Subcutaneous adipose tissue (tissue), 4 donors: ENCODE data around the gene CLTB. TPM values are rescaled to one million over a fixed set of nuclear protein-coding genes. Genes with fewer than 3 reads are reported as not detected.

Experiments
- total RNA-seq, 4 donors: library from RNA; depleted of rRNA; stranded (reverse); fragments of >200 nt; gene quantifications; one replicate each; pipeline ENCODE4 v1.1.0, GENCODE V29; 2016
- TF ChIP-seq, protein P1 (sequence below): fragments of 450-650 bp; IDR thresholded peaks from one replicate; pipeline ENCODE4 v1.5.1; 2016; ENCODE audit warnings: low read depth, mild to moderate bottlenecking, control low read depth, antibody characterized with exemption, moderate library complexity

The CLTB gene
- total RNA-seq, 4 donors from 2014 or later, result 80.4 to 144 (median 99.5) TPM

DNA sequence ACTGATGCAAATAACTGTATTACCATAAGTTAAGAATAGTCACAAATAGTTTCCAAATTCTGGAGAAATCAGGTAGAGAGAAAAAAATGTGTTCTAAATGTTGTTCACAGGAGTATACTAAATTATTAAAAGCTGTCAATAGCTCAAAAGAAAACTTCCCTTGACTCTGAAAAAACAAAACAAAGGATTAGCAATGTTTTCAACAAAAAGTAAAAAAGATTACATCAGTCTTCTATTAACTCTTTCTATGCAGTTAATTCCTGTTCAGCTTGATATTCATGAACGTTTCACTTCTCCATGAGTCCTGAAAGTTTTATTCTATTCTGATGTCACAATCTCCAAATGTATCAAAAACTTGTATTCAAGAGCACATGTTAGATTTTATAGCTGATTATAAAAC is 9.5 kb upstream of the CLTB start:
- TF ChIP-seq, protein P1, sequence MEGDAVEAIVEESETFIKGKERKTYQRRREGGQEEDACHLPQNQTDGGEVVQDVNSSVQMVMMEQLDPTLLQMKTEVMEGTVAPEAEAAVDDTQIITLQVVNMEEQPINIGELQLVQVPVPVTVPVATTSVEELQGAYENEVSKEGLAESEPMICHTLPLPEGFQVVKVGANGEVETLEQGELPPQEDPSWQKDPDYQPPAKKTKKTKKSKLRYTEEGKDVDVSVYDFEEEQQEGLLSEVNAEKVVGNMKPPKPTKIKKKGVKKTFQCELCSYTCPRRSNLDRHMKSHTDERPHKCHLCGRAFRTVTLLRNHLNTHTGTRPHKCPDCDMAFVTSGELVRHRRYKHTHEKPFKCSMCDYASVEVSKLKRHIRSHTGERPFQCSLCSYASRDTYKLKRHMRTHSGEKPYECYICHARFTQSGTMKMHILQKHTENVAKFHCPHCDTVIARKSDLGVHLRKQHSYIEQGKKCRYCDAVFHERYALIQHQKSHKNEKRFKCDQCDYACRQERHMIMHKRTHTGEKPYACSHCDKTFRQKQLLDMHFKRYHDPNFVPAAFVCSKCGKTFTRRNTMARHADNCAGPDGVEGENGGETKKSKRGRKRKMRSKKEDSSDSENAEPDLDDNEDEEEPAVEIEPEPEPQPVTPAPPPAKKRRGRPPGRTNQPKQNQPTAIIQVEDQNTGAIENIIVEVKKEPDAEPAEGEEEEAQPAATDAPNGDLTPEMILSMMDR, result no peak

DNA sequence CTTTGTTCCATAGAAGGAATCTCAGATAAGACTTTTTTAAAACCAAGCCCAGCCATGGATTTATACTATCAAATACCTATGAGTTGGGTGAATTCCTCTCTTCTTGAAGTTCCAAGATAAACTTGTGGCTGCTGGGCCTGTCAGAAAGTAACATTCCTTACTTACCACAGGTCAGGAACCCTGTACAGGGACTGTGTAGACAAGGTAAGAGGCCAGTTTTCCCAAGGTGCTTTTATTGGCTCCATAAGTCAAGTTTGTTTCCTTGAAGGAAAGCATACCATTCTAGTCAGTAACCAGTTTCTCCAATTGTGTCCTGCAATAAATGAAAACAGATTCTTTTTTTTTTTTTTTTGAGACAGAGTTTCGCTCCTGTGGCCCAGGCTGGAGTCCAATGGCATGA is 8.8 kb upstream of the CLTB start:
- TF ChIP-seq, protein P1, result no peak

DNA sequence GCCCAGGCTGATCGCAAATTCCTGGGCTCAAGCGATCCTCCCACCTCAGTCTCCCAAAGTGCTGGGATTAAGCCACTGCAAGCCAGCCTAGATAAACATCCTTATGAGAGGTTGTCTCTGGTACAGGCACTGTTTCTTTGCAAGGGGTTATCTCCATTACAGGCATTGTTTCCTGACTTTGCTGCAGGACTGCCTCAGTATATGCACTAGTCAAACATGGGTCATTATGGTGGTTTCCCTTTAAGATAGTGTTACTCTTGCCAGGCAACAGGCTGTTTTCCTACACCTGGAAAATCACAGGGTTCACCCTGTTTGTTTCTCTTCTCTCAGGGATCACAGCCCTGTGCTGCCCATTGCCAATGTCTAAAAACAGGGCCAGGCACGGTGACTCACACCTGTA is 7.8 kb upstream of the CLTB start:
- TF ChIP-seq, protein P1, result no peak

DNA sequence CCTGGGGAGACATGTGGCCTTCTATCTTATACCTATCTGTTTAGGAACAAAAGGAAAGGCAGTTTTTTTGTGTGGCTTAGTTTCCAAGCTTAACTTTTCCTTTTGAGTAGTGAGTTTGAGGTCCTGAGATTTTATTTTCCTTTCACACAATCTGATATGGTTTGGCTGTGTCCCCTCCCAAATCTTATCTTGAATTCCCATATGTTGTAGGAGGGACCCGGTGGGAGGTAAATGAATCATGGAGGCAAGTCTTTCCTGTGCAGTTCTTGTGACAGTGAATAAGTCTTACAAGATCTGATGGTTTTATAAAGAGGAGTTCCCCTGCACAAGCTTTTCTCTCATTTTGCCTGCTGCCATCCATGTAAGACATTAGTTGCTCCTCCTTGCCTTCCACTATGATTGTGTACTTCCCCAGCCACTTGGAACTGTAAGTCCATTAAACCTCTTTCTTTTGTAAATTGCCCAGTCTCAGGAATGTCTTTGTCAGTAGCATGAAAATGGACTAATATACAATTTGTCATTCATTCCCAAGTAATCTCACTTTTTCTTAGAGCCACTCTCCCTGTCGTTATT is 4.7 kb upstream of the CLTB start:
- TF ChIP-seq, protein P1, result no peak

DNA sequence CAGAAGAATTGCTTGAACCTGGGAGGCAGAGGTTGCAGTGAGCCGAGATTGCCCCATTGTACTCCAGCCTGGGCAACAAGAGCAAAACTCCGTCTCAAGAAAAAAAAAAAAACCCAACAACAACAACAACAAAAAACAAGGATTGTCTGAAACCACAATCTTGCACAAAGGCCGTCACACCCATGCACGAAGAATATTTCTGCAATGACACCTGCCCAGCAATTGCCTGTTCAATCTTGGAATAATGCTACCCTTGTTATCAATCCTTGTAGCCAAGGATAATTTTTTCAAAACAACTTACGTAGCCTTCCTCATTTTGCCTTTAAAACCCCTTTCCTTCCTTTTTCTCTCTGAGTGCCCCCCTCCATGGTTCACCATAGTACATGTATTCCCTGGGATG is 3.7 kb upstream of the CLTB start:
- TF ChIP-seq, protein P1, result no peak

DNA sequence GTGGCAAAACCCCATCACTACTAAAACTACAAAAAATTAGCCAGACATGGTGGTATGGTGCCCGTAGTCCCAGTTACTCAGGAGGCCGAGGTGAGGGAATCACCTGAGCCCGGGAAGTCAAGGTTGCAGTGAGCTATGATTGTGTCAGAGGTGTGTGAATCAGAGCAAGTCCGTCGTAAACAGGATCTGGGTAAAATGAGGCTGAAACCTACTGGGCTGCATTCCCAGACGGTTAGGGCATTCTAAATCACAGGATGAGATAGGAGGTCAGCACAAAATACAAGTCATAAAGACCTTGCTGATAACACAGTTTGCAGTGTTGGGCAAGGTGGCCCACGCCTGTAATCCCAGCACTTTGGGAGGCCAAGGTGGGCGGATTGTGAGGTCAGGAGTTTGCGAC is 1.9 kb upstream of the CLTB start:
- TF ChIP-seq, protein P1, result no peak

DNA sequence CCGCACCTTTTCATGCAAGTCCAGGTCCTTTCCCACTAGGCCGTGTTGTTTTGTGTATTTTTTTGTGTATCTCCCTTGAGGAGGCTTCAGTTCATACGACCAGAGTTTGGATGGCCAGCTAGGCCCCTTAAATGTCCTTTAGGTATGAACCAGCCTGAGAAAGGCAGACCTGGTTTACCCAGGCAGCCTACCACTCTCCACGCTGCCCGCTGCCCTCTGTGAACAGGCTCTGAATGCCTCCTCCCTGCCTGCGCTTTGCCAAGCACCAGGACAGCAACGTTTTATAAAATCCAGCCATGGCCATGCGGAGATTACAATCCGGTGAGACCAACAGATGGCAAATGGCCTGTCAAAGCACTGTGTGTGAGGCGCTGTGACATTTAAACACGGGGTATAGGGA is 626 bp upstream of the CLTB start:
- TF ChIP-seq, protein P1, result no peak
